Stimulated activated CD4-positive, alpha-beta T cell treated with anti-CD3 and anti-CD28 coated beads, TNF-alpha, amount 100 ng/mL, for 1 hour (primary cell): ENCODE measurements around the gene CXCL14.
"Not testable (repeated sequence)": the region's sequence is repeated elsewhere in the genome, so short reads cannot be mapped to it uniquely, and the experiment has no call there.

Source experiments
- DNase-seq, 3 donors: peaks; one replicate each; pipeline ENCODE4 v3.0.0-alpha.2; 2020; ENCODE audit warnings: low read depth in 3 of 3, low spot score in 1 of 3

CXCL14 gene

GRCh38 chr5:135545099-135545498 is 33.7 kb downstream of the CXCL14 start:
- DNase-seq, result no peak

- DNase-seq, result no peak
These were observed 35.1 kb downstream of the CXCL14 start for GRCh38 chr5:135543485-135544304.

DNA sequence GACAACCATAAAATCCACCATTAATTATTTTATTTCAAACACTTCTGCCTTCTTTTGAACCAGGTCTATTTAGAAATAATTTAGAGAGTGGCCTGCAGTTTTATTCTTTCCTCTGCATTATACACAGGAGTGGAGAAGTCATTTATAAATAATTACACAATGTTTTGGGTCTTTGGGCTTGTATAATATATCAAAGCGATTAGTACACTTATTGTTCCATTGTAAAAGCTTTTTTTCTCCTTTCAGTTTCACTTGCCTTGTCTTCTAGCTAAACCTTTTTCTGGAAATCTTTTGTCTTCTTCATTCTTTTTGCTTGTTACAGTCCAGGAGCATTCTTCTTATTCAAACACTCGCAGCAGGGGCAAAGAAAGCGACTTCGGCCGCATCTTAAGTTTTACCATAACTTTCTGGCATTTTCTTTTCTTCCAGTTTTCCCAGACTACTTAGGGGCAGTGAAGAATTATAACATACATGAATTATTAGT is 35.7 kb downstream of the CXCL14 start:
- no peak for DNase-seq

- DNase-seq, result no peak
These were observed 36.8 kb downstream of the CXCL14 start for GRCh38 chr5:135541807-135542502.

DNA sequence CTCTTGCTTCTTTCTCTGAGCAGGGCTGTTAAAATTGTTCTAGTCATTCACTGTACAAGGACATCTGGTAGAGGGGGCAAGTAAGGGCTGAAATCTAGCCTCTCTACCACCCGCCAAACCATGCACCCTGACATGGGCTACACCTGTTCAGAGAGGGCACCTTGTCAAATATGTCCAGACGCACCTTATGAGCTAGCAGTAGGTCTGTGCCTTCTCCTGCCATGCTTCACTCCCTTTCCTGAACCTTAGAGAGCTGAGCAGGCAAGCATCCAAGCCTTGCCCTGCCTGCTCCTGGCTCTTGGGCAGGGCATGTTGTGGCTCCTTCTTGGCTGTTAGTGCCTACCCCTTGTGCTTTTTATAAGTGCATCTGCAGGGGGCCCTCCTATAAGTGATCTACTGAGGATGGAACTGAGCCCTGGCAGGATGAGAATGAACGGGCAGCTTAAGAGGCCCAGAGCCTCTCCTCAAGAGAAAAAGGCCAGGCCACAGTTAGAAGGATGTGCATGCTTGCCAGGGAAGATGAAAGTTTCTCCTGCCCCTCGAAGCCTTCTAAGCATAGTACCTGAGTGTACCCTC is 39.3 kb downstream of the CXCL14 start:
- no peak for DNase-seq

DNA sequence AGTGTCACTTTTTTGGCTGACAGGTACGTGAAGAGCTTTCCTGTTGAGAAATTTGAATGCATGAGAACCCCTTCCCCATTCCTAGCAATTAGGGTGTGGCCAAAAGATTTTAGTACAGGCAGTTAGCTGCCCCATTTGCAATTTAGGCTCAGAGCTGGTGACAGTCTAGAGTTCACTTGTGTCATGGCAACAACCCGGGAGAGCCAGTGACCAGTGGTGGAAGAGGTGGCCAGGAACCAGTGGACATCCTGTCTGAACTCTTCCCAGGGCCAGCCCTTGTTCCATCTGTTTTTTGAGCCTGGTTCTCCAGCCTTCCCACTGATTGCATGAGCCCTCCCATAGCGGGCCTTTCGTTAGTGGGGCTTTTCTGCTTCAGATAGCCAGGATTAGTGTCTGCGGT is 40.5 kb downstream of the CXCL14 start:
- no peak for DNase-seq

DNA sequence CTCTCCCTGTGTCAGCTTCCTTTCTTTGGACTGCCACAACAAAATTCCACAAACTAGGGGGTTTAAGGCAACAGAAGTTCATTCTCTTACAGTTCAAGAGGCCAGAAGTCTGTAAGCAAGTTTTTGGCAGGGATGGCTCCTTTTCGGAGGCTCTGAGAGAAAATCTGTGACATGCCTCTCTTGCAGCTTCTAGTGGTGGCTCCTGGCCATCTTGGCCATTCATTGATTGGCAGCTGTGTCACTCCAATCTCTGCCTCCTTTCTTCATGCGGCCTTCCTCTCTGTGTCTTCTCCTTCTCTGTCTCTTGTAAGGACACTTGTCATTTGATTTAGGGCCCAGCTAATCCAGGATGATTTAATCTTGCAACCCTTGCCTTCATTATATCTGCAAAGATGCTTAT is 41.0 kb downstream of the CXCL14 start:
- DNase-seq, result no peak

GRCh38 chr5:135537271-135537670 is 41.5 kb downstream of the CXCL14 start:
- DNase-seq, result no peak

DNA sequence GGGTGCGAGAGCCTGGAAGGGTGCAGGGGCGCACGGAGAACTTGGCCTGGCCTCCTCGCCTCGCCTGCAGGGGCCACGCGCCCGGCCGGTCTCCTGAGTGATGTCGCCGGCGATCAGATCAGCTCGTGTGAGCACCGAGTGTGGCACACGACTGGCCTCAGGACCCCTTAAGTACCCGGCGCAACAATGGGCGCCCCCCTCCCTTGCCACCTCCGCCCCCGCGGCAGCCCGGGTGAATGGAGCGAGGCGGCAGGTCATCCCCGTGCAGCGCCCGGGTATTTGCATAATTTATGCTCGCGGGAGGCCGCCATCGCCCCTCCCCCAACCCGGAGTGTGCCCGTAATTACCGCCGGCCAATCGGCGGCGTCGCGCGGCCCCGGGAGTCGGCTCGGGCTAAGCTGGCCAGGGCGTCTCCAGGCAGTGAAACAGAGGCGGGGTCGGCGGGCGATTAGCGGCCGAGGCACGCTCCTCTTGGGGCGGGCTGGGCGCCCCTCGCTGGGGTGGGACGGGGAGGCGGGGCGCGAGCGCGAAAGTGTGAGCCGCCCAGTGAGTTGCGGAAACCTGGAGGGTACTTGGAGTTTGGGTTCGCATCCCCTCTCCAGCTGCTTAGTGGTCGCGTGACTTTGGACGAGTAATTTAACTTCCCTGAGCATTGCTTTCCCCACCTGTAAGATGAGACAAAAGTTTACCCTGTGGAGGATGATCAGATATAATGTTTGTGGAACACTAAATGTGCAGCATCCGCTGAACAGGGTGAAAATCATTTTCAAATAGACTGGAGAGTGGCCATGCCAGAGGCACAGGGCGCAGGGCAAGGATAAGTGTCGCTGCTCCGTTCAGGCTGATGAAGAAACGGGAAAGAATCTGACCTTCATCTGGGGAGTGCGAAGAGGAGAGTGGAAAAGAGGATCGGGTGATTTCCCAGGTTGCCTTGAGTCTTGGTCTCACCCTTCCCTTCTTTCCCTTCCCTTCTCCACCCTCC is 42.7 kb downstream of the CXCL14 start, which contains the start of gene NEUROG1:
Gene NEUROG1 (minus strand): TSS at position 145 of the 982 bp plus-strand sequence. CDS start 274 bp downstream, outside the sequence.
- DNase-seq, result no peak

- no peak for DNase-seq
These were observed 43.4 kb downstream of the CXCL14 start for GRCh38 chr5:135535420-135535819.

DNA sequence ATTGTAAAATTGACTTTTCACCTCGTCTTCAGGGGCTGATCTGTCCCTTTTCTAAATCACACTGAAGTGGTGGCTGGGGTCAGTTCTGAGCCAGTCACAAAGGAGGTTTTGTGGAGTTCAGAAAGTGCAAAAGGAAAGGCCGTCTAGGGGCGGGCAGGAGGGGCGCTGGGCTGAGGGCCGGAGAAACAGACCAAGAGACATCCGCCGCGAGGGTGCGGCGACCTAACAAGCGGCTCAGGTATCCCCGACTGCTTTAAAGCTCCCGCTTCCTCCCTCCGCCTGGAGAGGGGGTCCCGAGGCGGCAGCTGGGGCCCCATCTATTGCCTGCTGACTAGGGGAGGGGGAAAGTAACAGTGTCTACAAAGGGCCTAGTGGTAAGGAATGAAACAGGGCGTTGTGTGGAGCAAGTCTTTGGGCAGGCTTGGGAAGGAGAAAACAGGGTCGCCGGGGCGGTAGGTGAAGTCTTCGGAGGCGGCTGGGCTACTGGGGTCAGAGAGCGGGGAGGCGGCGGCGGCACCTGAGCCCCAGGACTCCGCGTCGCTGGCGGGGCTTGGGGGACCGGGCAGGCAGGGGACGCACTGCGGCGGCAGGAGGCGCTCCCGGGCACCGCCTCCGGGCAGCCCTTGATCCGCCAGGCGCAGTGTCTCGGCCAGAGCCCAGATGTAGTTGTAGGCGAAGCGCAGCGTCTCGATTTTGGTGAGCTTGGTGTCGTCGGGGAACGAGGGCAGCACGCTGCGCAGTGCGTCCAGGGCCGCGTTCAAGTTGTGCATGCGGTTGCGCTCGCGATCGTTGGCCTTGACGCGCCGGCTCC is 44.0 kb downstream of the CXCL14 start:
- no peak for DNase-seq

DNA sequence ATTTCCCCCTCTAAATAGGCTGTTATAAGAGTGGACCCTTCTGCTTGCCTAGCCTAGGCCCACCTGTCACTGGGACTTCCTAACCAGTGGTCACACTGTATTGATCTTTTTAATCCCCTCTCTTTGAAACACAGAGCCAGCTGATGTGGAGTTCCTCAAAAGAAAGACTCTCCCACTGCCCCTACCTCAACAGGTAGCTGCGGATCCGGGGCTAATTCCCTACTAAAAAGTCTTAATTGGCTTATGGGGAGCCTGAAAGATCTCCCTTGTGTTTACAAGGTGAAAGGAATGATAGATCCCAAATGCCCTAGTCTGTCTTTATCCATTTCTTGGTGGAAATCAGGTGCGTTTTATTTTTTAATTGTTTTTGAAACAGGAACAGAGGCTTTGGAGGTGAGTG is 45.0 kb downstream of the CXCL14 start:
- DNase-seq, result no peak

- no peak for DNase-seq
These were observed 45.5 kb downstream of the CXCL14 start for GRCh38 chr5:135533334-135533733.

DNA sequence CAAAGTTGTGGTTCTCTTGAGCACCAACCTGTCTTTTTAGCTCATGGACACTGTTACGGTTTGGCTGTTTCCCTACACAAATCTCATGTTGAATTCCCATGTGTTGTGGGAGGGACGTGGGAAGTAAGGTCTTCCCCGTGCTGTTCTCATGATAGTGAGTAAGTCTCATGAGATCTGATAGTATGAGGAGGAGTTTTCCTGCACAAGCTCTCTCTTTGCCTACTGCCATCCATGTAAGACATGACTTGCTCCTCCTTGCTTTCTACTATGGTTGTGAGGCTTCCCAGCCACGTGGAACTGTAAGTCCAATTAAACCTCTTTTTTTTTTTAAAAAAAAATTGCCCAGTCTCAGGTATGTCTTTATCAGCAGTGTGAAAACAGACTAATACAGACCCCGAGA is 49.2 kb downstream of the CXCL14 start:
- not testable (repeated sequence) for DNase-seq

GRCh38 chr5:135526924-135527323 is 51.9 kb downstream of the CXCL14 start:
- DNase-seq, result no peak

- no peak for DNase-seq
These were observed 56.8 kb downstream of the CXCL14 start for GRCh38 chr5:135521964-135522363.
